Osteoblast (primary cell): Measurements from ENCODE around the gene ERP44. TPM values are rescaled to one million over a fixed set of nuclear protein-coding genes. Genes with fewer than 3 reads are reported as not detected.

Experiments used
- DNase-seq: peaks from one replicate; pipeline ENCODE4 v3.0.0; 2011; ENCODE audit warnings: low spot score, mixed read lengths; ENCODE audit not compliant: insufficient read length; ENCODE audit errors: missing footprints
- H2AFZ ChIP-seq: 2 replicates; pipeline ENCODE4 v1.6.0; 2011; ENCODE audit warnings: mild to moderate bottlenecking, low read length
- H3K27ac ChIP-seq: 2 replicates; pipeline ENCODE4 v1.5.1; 2011; ENCODE audit warnings: mild to moderate bottlenecking, low read depth, low read length, moderate library complexity
- H3K27me3 ChIP-seq: 2 replicates; pipeline ENCODE4 v1.6.0; 2012; ENCODE audit warnings: mild to moderate bottlenecking, control low read depth, inconsistent platforms, low read length, moderate library complexity; ENCODE audit not compliant: insufficient read depth
- H3K36me3 ChIP-seq: 2 replicates; pipeline ENCODE4 v1.5.1; 2011; ENCODE audit warnings: mild to moderate bottlenecking, low read length, control low read depth, moderate library complexity; ENCODE audit not compliant: insufficient read depth
- H3K4me1 ChIP-seq: 2 replicates; pipeline ENCODE4 v1.5.1; 2011; ENCODE audit warnings: mild to moderate bottlenecking, low read length, control low read depth, moderate library complexity; ENCODE audit not compliant: insufficient read depth
- H3K4me2 ChIP-seq: 2 replicates; pipeline ENCODE4 v1.6.0; 2011; ENCODE audit warnings: mild to moderate bottlenecking, low read length; ENCODE audit not compliant: insufficient read depth
- H3K4me3 ChIP-seq: fragments of 200-600 bp; sonication (generic); 3 replicates; pipeline ENCODE4 v1.5.1; 2012; ENCODE audit warnings: mild to moderate bottlenecking, low read length, inconsistent platforms; ENCODE audit not compliant: insufficient read depth
- H3K79me2 ChIP-seq: 2 replicates; pipeline ENCODE4 v1.6.0; 2012; ENCODE audit warnings: mild to moderate bottlenecking, low read length, control low read depth, inconsistent platforms; ENCODE audit not compliant: insufficient read depth
- H3K9me3 ChIP-seq: 2 replicates; pipeline ENCODE4 v1.5.1; 2011; ENCODE audit warnings: low read depth, low read length, control low read depth
- H4K20me1 ChIP-seq: 2 replicates; pipeline ENCODE4 v1.6.0; 2012; ENCODE audit warnings: mild to moderate bottlenecking, low read length, control low read depth; ENCODE audit not compliant: insufficient read depth
- total RNA-seq: library from RNA; depleted of rRNA; stranded (reverse); fragments of >200 nt; gene quantifications from 2 replicates; pipeline ENCODE4 v1.2.3, GENCODE V29; 2012
- TF ChIP-seq, protein P1 (sequence below): IDR thresholded peaks from 2 replicates; pipeline ENCODE4 v1.5.1; 2011; ENCODE audit warnings: mild to moderate bottlenecking, low read depth, low read length, moderate library complexity; ENCODE audit errors: extremely low read depth

Gene ERP44
- total RNA-seq, 1 donor, result 13.8 TPM

DNA sequence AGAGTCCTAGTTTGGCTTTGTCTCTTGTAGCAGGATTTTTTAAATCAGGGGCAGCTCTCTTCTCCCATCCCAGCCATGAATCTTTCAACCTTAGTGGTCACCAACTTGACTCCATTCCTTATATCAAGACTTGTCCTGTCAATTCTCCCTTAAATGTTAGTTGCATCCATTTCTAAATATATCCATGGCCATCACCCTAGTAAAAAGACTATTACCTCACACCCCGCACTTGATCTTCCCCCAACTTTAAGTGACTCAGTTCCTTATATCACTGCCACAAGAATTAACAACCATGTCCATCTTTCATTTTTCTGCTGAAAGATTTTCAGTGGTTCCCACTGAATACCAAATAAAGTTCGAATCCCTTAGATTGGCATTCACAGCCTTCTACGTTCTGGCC is 125.3 kb downstream of the ERP44 start:
- Histone ChIP-seq H3K9me3 (no peaks in the 10 kb centered on the region), H3K79me2 (no peaks in the 10 kb centered on the region), H4K20me1 (no peaks in the 10 kb centered on the region), H3K36me3 (no peaks in the 10 kb centered on the region), H3K27me3 (no peaks in the 10 kb centered on the region), H3K4me3 (no peak overlapping the region), H3K4me1 (peaks cover 2% of the 10 kb centered on the region), H2AFZ (no peak overlapping the region), H3K4me2 (no peak overlapping the region), H3K27ac (no peak overlapping the region)
- no peak for DNase-seq
- TF ChIP-seq, protein P1, sequence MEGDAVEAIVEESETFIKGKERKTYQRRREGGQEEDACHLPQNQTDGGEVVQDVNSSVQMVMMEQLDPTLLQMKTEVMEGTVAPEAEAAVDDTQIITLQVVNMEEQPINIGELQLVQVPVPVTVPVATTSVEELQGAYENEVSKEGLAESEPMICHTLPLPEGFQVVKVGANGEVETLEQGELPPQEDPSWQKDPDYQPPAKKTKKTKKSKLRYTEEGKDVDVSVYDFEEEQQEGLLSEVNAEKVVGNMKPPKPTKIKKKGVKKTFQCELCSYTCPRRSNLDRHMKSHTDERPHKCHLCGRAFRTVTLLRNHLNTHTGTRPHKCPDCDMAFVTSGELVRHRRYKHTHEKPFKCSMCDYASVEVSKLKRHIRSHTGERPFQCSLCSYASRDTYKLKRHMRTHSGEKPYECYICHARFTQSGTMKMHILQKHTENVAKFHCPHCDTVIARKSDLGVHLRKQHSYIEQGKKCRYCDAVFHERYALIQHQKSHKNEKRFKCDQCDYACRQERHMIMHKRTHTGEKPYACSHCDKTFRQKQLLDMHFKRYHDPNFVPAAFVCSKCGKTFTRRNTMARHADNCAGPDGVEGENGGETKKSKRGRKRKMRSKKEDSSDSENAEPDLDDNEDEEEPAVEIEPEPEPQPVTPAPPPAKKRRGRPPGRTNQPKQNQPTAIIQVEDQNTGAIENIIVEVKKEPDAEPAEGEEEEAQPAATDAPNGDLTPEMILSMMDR, result no peak

DNA sequence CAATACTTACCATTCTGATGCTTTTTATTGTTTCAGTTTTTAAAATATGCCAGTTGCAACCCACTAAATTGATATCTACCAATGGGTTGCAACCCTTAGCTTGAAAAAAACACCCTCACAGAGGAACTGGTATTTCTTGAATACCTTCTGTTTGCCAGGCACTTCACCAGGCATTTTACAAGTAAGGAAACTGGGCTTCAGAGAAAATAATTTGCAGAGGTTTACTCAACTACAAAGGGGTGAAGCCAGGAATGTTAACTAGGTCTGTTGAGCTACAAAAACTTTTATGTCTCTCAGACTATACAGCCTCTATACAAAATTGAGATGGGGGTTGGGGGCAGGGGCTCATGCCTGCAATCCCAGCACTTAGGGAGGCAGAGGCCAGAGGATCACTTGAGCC is 127.4 kb downstream of the ERP44 start:
- Histone ChIP-seq H3K4me3 (no peak overlapping the region), H3K4me2 (no peak overlapping the region), H3K27me3 (no peaks in the 10 kb centered on the region), H3K27ac (no peak overlapping the region), H3K9me3 (no peaks in the 10 kb centered on the region), H3K4me1 (peaks cover 2% of the 10 kb centered on the region), H2AFZ (no peak overlapping the region), H4K20me1 (no peaks in the 10 kb centered on the region), H3K36me3 (no peaks in the 10 kb centered on the region), H3K79me2 (no peaks in the 10 kb centered on the region)
- DNase-seq, result no peak
- TF ChIP-seq, protein P1, result no peak

DNA sequence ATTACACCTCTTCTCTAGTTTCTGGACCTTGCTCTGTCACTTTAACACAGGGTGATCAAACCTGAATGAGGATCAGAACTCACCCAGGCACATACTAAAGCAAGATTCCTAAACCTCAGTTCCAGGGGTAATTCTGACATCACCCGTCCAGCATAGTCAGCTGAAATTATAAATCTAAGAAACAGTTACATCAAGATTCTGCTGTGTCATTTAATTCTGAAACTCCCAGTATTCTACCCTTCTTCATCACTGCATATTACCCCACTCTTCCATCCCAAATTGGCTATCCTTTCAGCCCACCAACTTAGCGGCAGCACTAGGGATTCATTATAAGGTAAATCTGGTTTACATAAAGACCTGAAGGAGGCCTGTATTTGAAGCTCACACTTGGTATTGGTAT is 128.3 kb downstream of the ERP44 start:
- Histone ChIP-seq H3K79me2 (no peaks in the 10 kb centered on the region), H2AFZ (no peak overlapping the region)

DNA sequence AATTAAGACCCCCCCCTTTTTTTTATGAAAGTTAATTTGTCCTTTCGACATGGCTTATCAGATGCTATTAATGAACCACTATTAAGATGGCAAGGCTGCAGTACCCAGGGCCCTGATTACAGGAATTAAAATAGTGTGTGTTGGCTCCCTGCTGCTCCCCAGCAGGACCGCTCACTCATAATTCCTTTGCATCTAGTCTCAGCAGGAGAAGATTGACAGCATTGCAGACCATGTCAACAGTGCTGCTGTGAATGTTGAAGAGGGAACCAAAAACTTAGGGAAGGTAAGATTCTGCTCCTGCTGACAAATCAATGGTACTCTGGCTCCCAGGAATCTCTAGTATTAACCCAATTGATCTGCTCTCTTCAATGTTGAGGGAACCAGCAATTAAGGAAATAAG is 131.3 kb downstream of the ERP44 start:
- TF ChIP-seq, protein P1, result no peak
- H2AFZ ChIP-seq, result no peak overlapping the region
- H3K9me3 ChIP-seq, result no peaks in the 10 kb centered on the region
- H3K79me2 ChIP-seq, result no peaks in the 10 kb centered on the region
- no peaks in the 10 kb centered on the region for H3K4me1 ChIP-seq
- H3K27ac ChIP-seq, result no peak overlapping the region
- H3K4me3 ChIP-seq, result no peak overlapping the region
- H3K4me2 ChIP-seq, result no peak overlapping the region
- H3K36me3 ChIP-seq, result no peaks in the 10 kb centered on the region
- no peaks in the 10 kb centered on the region for H3K27me3 ChIP-seq
- no peaks in the 10 kb centered on the region for H4K20me1 ChIP-seq
- DNase-seq, result no peak

More for the DNA sequence above, 128.3 kb downstream of the ERP44 start:
- no peak overlapping the region for H3K4me2 ChIP-seq
- no peaks in the 10 kb centered on the region for H4K20me1 ChIP-seq
- no peak overlapping the region for H3K4me3 ChIP-seq
- H3K36me3 ChIP-seq, result no peaks in the 10 kb centered on the region
- H3K27me3 ChIP-seq, result no peaks in the 10 kb centered on the region
- no peak for DNase-seq
- TF ChIP-seq, protein P1, result no peak
- peaks cover 2% of the 10 kb centered on the region for H3K4me1 ChIP-seq
- H3K27ac ChIP-seq, result no peak overlapping the region
- H3K9me3 ChIP-seq, result no peaks in the 10 kb centered on the region
